Subcutaneous abdominal adipose tissue (tissue), 5 donors: ENCODE data around the gene PLAAT2.
"Not testable (repeated sequence)": the region's sequence is repeated elsewhere in the genome, so short reads cannot be mapped to it uniquely, and the experiment has no call there.

Source experiments
- H3K27ac ChIP-seq: one replicate; pipeline ENCODE4 v1.7.0; 2013; ENCODE audit warnings: low read depth, mild to moderate bottlenecking, inconsistent platforms, low read length, moderate library complexity
- H3K27me3 ChIP-seq, 5 donors: one replicate each; pipeline ENCODE4 v1.7.0; 2013; ENCODE audit warnings: low read length in 5 of 5, inconsistent platforms in 1 of 5; ENCODE audit not compliant: control insufficient read depth in 5 of 5, insufficient read depth in 4 of 5
- H3K36me3 ChIP-seq, 5 donors: one replicate each; pipeline ENCODE4 v1.7.0; 2013; ENCODE audit warnings: low read length in 5 of 5; ENCODE audit not compliant: control insufficient read depth in 5 of 5, insufficient read depth in 5 of 5
- H3K4me1 ChIP-seq, 5 donors: one replicate each; pipeline ENCODE4 v1.7.0; 2013; ENCODE audit warnings: low read length in 5 of 5, mild to moderate bottlenecking in 3 of 5, moderate library complexity in 1 of 5; ENCODE audit not compliant: control insufficient read depth in 5 of 5, insufficient read depth in 5 of 5
- H3K4me3 ChIP-seq, 5 donors: one replicate each; pipeline ENCODE4 v1.7.0; 2013; ENCODE audit warnings: low read length in 5 of 5, low read depth in 1 of 5
- H3K9ac ChIP-seq, 5 donors: one replicate each; pipeline ENCODE4 v1.7.0; 2013; ENCODE audit warnings: low read length in 5 of 5, mild to moderate bottlenecking in 4 of 5, moderate library complexity in 3 of 5
- H3K9me3 ChIP-seq, 5 donors: one replicate each; pipeline ENCODE4 v1.7.0; 2013; ENCODE audit warnings: low read length in 5 of 5; ENCODE audit not compliant: control insufficient read depth in 5 of 5
- donor health status: healthy.
- donor health status: healthy.
- donor health status: healthy.
- donor health status: healthy.
- donor health status: healthy.

PLAAT2 gene

DNA sequence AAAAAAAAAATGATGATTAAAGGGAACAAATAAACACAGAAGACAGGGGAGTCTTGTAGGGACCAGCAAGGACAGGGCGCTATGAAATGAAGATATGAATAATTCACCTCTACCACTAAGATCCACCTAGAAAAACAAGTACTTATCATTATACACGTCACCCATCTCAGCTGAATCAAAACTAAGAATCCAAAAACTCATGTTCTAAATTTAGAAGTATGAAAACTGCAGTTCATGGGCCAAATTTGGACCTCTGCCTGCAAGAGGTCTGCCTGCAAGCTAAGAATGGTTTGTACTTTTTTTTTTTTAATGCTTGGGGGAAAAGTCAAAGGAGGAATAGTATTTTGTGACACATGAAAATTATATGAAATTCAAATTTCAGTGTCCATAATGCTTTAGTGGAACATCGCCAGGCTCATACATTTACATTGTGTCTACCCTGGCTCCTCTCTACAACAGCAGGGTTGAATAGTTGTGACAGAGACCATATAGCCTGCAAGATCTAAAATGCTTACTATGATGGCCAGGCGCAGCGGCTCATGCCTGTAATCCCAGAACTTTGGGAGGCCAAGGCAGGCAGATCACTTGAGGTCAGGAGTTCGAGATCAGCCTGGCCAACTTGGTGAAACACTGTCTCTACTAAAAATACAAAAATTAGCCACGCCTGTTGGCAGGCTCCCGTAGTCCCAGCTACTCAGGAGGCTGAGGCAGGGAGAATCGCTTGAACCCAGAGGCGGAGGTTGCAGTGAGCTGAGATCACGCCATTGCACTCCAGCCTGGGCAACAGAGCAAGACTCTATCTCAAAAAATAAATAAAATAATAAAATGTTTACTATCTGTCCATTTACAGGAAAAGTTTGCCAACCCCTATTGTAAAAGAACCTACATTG is 39.4 kb upstream of the PLAAT2 start:
- H3K36me3 ChIP-seq = peaks cover 0 to 22% (median 16%) of the 10 kb centered on the region in 5 donors
- not testable (repeated sequence) for H3K4me3 ChIP-seq, H3K27me3 ChIP-seq, H3K9me3 ChIP-seq
- peaks cover 6 to 78% (median 49%) of the 10 kb centered on the region in 5 donors for H3K4me1 ChIP-seq
- peak overlapping the region in 1 of 5 donors; percentile 41 for H3K9ac ChIP-seq
- peak overlapping the region; percentile 89 for H3K27ac ChIP-seq

- no peaks in the 10 kb centered on the region for H3K27me3 ChIP-seq
- H3K4me1 ChIP-seq = peaks cover 6 to 59% (median 44%) of the 10 kb centered on the region in 5 donors
- peaks cover 0 to 37% (median 26%) of the 10 kb centered on the region in 5 donors for H3K36me3 ChIP-seq
- peak overlapping the region; percentile 88 for H3K27ac ChIP-seq
- H3K4me3 ChIP-seq = no peak overlapping the region
- H3K9me3 ChIP-seq = no peaks in the 10 kb centered on the region
- peak overlapping the region in 1 of 5 donors; percentile 63 for H3K9ac ChIP-seq
Measured at GRCh38 chr11:63599211-63600122, 36.3 kb upstream of the PLAAT2 start.

GRCh38 chr11:63598556-63598955 is 35.4 kb upstream of the PLAAT2 start:
- peak overlapping the region in 1 of 5 donors; percentile 11 for H3K9ac ChIP-seq
- peaks cover 6 to 57% (median 41%) of the 10 kb centered on the region in 5 donors for H3K4me1 ChIP-seq
- peaks cover 0 to 46% (median 34%) of the 10 kb centered on the region in 5 donors for H3K36me3 ChIP-seq
- no peaks in the 10 kb centered on the region for H3K9me3 ChIP-seq
- no peak overlapping the region for H3K4me3 ChIP-seq
- H3K27me3 ChIP-seq = no peaks in the 10 kb centered on the region
- peak overlapping the region; percentile 88 for H3K27ac ChIP-seq

DNA sequence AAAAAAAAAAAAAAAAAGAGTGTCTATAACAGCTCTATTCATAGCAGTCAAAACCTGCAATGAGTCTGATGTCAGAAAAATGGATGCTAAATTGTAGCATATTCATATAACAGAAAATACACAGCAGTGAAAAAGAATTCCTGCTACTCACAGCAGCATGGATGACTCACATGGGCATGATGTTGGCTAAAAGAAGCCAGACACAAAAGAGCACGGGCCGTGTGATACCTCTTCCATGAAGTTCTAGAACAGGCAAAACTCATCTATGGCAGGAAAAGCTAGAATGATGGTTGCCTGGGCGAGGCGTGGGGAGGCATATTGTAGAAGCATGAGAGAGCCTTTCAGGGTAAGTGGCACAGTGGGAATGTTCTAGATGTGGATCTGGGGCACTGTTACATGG is 32.1 kb upstream of the PLAAT2 start:
- Histone ChIP-seq H3K27ac (peak overlapping the region; percentile 42), H3K4me1 (peaks cover 3 to 38% (median 19%) of the 10 kb centered on the region in 5 donors), H3K9me3 (no peaks in the 10 kb centered on the region), H3K27me3 (no peaks in the 10 kb centered on the region), H3K36me3 (peaks cover 0 to 78% (median 66%) of the 10 kb centered on the region in 5 donors), H3K9ac (peak overlapping the region in 1 of 5 donors; percentile 20), H3K4me3 (no peak overlapping the region)

GRCh38 chr11:63592975-63593395 is 29.8 kb upstream of the PLAAT2 start:
- peaks cover 0 to 20% (median 6%) of the 10 kb centered on the region in 5 donors for H3K4me1 ChIP-seq
- H3K9ac ChIP-seq = no peak overlapping the region
- no peak overlapping the region for H3K27ac ChIP-seq
- H3K4me3 ChIP-seq = no peak overlapping the region
- H3K36me3 ChIP-seq = peaks cover 0 to 92% (median 82%) of the 10 kb centered on the region in 5 donors
- no peaks in the 10 kb centered on the region for H3K9me3 ChIP-seq
- no peaks in the 10 kb centered on the region for H3K27me3 ChIP-seq

- peak overlapping the region; percentile 6 for H3K27ac ChIP-seq
- peaks cover 0 to 14% (median 0%) of the 10 kb centered on the region in 5 donors for H3K4me1 ChIP-seq
- no peak overlapping the region for H3K9ac ChIP-seq
- no peaks in the 10 kb centered on the region for H3K27me3 ChIP-seq
- peaks cover 9 to 92% (median 80%) of the 10 kb centered on the region in 5 donors for H3K36me3 ChIP-seq
- H3K9me3 ChIP-seq = no peaks in the 10 kb centered on the region
- H3K4me3 ChIP-seq = no peak overlapping the region
Measured at GRCh38 chr11:63590024-63590788, 27.0 kb upstream of the PLAAT2 start.

DNA sequence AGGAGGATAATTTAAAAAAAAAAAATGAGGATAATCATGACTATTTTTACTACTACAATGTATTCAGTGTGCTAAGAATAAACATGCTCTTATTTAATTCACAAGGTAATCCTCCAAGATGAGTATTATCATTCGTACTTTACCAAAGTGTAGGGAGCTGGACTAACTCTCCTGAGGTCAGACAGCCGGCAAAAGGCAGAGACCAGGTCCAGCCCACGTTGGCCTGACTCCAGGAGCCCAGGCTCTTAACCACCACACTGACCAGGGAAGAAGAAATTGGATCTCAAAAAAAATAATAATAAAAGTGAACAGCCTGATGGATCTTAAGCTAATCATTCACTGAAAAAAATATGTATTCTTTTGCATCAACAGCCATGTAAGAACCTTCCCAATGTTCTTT is 25.8 kb upstream of the PLAAT2 start:
- Histone ChIP-seq H3K4me3 (no peak overlapping the region), H3K9ac (no peak overlapping the region), H3K9me3 (no peaks in the 10 kb centered on the region), H3K27ac (no peak overlapping the region), H3K36me3 (peaks cover 10 to 86% (median 77%) of the 10 kb centered on the region in 5 donors), H3K27me3 (no peaks in the 10 kb centered on the region), H3K4me1 (peaks cover 0 to 16% (median 0%) of the 10 kb centered on the region in 5 donors)

DNA sequence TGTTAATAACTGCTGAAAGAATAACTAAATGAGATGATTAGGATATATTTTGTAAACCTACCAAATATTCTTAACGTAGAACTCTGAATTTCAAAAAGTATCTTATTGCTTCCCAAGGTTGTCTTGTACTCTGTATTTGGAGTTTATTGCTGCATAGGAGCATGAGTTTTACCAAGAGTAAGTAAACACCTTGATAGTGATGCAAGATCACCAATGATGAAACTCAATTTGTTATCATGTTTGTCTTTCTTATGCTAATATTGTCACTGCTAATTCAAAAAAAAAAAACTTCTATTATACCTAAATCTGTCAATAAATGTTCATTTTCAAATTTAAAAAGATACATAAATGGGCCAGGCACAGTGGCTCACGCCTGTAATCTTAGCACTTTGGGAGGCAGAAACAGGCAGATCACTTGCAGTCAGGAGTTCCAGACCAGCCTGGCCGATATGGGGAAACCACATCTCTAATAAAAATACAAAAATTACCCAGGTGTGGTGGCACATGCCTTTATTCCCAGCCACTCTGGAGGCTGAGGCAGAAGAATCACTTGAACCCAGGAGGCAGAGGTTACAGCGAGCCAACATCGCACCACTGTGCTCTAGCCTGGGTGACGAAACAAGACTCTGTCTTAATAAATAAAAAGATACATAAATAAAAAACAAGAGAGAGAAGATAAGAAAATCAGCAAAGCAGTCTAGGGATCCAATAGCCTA is 23.4 kb upstream of the PLAAT2 start:
- no peak overlapping the region for H3K9ac ChIP-seq
- peaks cover 0 to 7% (median 3%) of the 10 kb centered on the region in 5 donors for H3K9me3 ChIP-seq
- no peak overlapping the region for H3K4me3 ChIP-seq
- H3K4me1 ChIP-seq = peaks cover 0 to 26% (median 12%) of the 10 kb centered on the region in 5 donors
- H3K27ac ChIP-seq = no peak overlapping the region
- peaks cover 22 to 81% (median 73%) of the 10 kb centered on the region in 5 donors for H3K36me3 ChIP-seq
- no peaks in the 10 kb centered on the region for H3K27me3 ChIP-seq

GRCh38 chr11:63583357-63583677 is 20.1 kb upstream of the PLAAT2 start:
- Histone ChIP-seq H3K4me1 (peaks cover 0 to 24% (median 12%) of the 10 kb centered on the region in 5 donors), H3K4me3 (no peak overlapping the region), H3K27ac (peak overlapping the region; percentile 76), H3K9ac (no peak overlapping the region), H3K27me3 (no peaks in the 10 kb centered on the region), H3K9me3 (peaks cover 0 to 11% (median 7%) of the 10 kb centered on the region in 5 donors), H3K36me3 (peaks cover 31 to 64% (median 56%) of the 10 kb centered on the region in 5 donors)
